Measurements from ENCODE around the gene SMARCD3. TPM values are rescaled to one million over a fixed set of nuclear protein-coding genes. Genes with fewer than 3 reads are reported as not detected.

Gene SMARCD3
- total and polyA plus RNA-seq, 2 of the 4 experiments (the other 2 are of a cell fraction) = 37.5 to 48.5 TPM

DNA sequence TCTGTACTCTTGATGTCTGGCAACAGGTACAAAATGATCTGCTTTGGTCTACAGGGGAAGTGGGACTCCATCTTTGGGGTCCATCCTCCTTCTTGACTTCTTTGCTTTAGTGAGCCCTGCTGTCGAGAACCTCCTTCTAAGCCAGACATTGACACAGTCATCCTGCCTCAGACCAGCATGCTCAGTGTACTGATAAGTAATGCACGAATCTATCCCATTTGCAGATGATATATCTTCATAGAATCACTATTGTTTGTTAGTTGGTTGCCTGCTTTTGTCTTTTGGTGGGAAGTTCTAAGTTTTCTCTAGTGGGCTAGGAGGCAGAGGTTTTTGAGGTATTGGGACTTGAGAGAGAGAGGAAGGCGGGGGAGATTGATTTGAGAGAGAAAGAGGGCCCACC lies 47.1 kb downstream of the SMARCD3 start:
- Histone ChIP-seq H3K4ac (ENCODE audit: low read depth, low read length) (no peak overlapping the region), H3K56ac (ENCODE audit: extremely low read depth, insufficient read depth, low read length) (no peak overlapping the region), H3K27ac (ENCODE audit: insufficient read depth, low read length) (no peak overlapping the region), H3K4me1 (ENCODE audit: control insufficient read depth, insufficient read depth, low read length) (no peaks in the 10 kb centered on the region), H2BK15ac (ENCODE audit: low read depth, low read length) (no peak overlapping the region), H3K9ac (ENCODE audit: low read depth, low read length) (no peak overlapping the region), H2AFZ (replicated peaks; ENCODE audit: low read length, poor library complexity) (no peak overlapping the region), H3K79me1 (ENCODE audit: low read depth in 1 of 2, low read length in 2 of 2) (no peaks in the 10 kb centered on the region), H3K4me2 (ENCODE audit: low read depth, low read length) (no peak overlapping the region), H3K23ac (ENCODE audit: low read depth, low read length) (no peak overlapping the region), H3K4me3 (ENCODE audit: insufficient read depth, low read depth, low read length) (no peak overlapping the region), H3K36me3 (ENCODE audit: control insufficient read depth, insufficient read depth, low read length) (no peaks in the 10 kb centered on the region), H2BK5ac (ENCODE audit: low read depth, low read length, poor library complexity, severe bottlenecking) (no peak overlapping the region), H2BK20ac (ENCODE audit: low read depth, low read length) (no peak overlapping the region), H3K9me1 (ENCODE audit: insufficient read depth, low read length) (no peaks in the 10 kb centered on the region), H3K27me3 (ENCODE audit: control insufficient read depth, insufficient read depth, low read length) (peaks cover 92% of the 10 kb centered on the region), H3K14ac (replicated peaks; ENCODE audit: low read depth, low read length) (no peak overlapping the region), H2AK9ac (replicated peaks; ENCODE audit: low read depth, low read length, poor library complexity) (no peak overlapping the region), H4K20me1 (ENCODE audit: insufficient read depth, low read length) (no peaks in the 10 kb centered on the region), H4K91ac (ENCODE audit: insufficient read depth, low read depth, low read length) (no peak overlapping the region), H3K18ac (ENCODE audit: low read depth, low read length) (no peak overlapping the region), H3K9me3 (ENCODE audit: control insufficient read depth, insufficient read depth, low read length) (no peaks in the 10 kb centered on the region), H2AK5ac (ENCODE audit: low read depth, low read length) (no peak overlapping the region), H4K8ac (ENCODE audit: low read depth in 2 of 2, low read length in 2 of 2) (no peak overlapping the region), H2BK120ac (ENCODE audit: low read depth, low read length) (no peak overlapping the region), H4K5ac (ENCODE audit: low read depth, low read length) (no peak overlapping the region)
- TF ChIP-seq CHD1 (IDR thresholded peaks at IDR 0.05; ENCODE audit: low read depth, low read length) (no peak), CEBPB (IDR thresholded peaks at IDR 0.05; ENCODE audit: low read depth, low read length) (no peak), BHLHE40 (IDR thresholded peaks at IDR 0.05; ENCODE audit: low read depth, low read length) (no peak), RFX5 (IDR thresholded peaks at IDR 0.05; ENCODE audit: low read depth, low read length) (no peak), RCOR1 (IDR thresholded peaks at IDR 0.05; ENCODE audit: insufficient replicate concordance, low read length) (no peak), MAZ (IDR thresholded peaks at IDR 0.05; ENCODE audit: borderline replicate concordance, low read depth, low read length) (no peak), FOS (IDR thresholded peaks at IDR 0.05; ENCODE audit: low read depth, low read length) (no peak), RAD21 (IDR thresholded peaks at IDR 0.05; ENCODE audit: low read length) (no peak), MXI1 (IDR thresholded peaks at IDR 0.05; ENCODE audit: borderline replicate concordance, low read depth, low read length) (no peak), NFE2L2 (IDR thresholded peaks at IDR 0.05; ENCODE audit: low read depth, low read length) (no peak), POLR2A (IDR thresholded peaks at IDR 0.05; ENCODE audit: low read depth, low read length) (no peak)
- TF ChIP-seq, protein P1, sequence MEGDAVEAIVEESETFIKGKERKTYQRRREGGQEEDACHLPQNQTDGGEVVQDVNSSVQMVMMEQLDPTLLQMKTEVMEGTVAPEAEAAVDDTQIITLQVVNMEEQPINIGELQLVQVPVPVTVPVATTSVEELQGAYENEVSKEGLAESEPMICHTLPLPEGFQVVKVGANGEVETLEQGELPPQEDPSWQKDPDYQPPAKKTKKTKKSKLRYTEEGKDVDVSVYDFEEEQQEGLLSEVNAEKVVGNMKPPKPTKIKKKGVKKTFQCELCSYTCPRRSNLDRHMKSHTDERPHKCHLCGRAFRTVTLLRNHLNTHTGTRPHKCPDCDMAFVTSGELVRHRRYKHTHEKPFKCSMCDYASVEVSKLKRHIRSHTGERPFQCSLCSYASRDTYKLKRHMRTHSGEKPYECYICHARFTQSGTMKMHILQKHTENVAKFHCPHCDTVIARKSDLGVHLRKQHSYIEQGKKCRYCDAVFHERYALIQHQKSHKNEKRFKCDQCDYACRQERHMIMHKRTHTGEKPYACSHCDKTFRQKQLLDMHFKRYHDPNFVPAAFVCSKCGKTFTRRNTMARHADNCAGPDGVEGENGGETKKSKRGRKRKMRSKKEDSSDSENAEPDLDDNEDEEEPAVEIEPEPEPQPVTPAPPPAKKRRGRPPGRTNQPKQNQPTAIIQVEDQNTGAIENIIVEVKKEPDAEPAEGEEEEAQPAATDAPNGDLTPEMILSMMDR (conservative IDR thresholded peaks at IDR 0.05; ENCODE audit: low read depth, low read length) = no peak
- TF ChIP-seq, protein P2, sequence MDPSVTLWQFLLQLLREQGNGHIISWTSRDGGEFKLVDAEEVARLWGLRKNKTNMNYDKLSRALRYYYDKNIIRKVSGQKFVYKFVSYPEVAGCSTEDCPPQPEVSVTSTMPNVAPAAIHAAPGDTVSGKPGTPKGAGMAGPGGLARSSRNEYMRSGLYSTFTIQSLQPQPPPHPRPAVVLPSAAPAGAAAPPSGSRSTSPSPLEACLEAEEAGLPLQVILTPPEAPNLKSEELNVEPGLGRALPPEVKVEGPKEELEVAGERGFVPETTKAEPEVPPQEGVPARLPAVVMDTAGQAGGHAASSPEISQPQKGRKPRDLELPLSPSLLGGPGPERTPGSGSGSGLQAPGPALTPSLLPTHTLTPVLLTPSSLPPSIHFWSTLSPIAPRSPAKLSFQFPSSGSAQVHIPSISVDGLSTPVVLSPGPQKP (IDR thresholded peaks at IDR 0.05; ENCODE audit: borderline replicate concordance, low read depth, low read length) = no peak
- ATAC-seq (ENCODE audit: low read depth) (no peak), DNase-seq (no peak)
- WGBS, 2 experiments (ENCODE audit: extremely low coverage in 2 of 2, insufficient read length in 1 of 2) = 40% methylated on average over 1 of the region's 3 CpGs; no CpG with 5 or more reads in 1 of the 2 experiments
- intact Hi-C loops (cut with micrococcal nuclease) = no loop called here
- CTCF ChIA-PET = no interaction called here
- POLR2A ChIA-PET (ENCODE audit: unreplicated experiment) = no interaction called here
- dilution Hi-C loops (cut with HindIII; ENCODE audit: low sequenced_read_pairs, unreplicated experiment) = no loop called here
- in situ Hi-C loops (cut with MboI; ENCODE audit: low sequenced_read_pairs) = no loop called here
- BruUV-seq (replicated peaks) = no TSS peak
